ENCODE results near the gene EXOC2.

GRCh38 chr6:692356-692851 lies 535 bp downstream of the EXOC2 start:
- no peak for TF ChIP-seq CTCF (IDR thresholded peaks at IDR 0.05)
- TF ChIP-seq POLR2A (IDR thresholded peaks at IDR 0.05), result no peak

All from lower leg skin (tissue), 3 donors.